Ishikawa (cell line): ENCODE results near the gene ACSL3.

Experiments
- RAD21 ChIP-seq: IDR thresholded peaks from 2 replicates; pipeline ENCODE4 v1.6.1; 2012; ENCODE audit warnings: low read depth
- TF ChIP-seq, protein P1 (sequence below): IDR thresholded peaks from 2 replicates; pipeline ENCODE4 v1.6.1; 2012; ENCODE audit warnings: low read depth, mild to moderate bottlenecking

DNA sequence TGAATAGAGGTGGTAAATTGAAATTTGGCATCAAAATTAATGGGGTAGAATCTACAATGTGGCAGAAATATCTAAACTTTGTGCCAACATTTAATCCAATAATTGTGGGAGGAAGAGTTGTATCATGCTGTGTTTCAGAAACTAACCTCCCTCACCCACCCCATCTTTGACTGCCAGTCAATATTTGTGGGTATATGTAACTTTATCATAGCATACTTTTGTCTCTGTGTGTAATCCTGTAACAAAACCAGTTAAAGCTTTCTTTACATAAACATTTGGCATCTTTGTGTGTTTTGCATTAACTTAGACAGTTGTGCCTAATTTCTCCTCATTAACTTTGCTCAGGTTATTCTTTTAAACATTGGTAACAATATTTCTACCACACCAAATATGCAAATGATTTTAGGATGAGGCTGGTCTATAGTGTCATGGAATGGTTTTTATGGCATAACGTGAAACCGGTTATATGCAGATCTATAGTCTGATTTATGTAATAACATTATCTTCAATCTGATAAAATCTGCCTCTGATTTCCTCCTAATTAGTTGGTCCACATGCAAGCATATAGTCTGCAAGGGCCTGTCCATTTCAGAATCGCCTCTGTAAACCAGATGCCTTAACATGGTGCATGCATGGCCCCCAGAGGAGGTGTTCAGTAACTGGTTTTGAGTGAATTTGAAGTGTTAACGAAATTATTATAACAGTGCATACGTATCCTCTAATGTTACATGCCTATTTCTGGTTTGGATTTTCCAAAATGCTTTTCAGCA, 84.3 kb downstream of the ACSL3 start:
- TF ChIP-seq, protein P1, sequence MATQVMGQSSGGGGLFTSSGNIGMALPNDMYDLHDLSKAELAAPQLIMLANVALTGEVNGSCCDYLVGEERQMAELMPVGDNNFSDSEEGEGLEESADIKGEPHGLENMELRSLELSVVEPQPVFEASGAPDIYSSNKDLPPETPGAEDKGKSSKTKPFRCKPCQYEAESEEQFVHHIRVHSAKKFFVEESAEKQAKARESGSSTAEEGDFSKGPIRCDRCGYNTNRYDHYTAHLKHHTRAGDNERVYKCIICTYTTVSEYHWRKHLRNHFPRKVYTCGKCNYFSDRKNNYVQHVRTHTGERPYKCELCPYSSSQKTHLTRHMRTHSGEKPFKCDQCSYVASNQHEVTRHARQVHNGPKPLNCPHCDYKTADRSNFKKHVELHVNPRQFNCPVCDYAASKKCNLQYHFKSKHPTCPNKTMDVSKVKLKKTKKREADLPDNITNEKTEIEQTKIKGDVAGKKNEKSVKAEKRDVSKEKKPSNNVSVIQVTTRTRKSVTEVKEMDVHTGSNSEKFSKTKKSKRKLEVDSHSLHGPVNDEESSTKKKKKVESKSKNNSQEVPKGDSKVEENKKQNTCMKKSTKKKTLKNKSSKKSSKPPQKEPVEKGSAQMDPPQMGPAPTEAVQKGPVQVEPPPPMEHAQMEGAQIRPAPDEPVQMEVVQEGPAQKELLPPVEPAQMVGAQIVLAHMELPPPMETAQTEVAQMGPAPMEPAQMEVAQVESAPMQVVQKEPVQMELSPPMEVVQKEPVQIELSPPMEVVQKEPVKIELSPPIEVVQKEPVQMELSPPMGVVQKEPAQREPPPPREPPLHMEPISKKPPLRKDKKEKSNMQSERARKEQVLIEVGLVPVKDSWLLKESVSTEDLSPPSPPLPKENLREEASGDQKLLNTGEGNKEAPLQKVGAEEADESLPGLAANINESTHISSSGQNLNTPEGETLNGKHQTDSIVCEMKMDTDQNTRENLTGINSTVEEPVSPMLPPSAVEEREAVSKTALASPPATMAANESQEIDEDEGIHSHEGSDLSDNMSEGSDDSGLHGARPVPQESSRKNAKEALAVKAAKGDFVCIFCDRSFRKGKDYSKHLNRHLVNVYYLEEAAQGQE = no peak
- TF ChIP-seq RAD21 = no peak
